Muscle layer of colon (tissue), 2 donors: ENCODE measurements around the gene REEP3.

Experiments
- H3K27ac ChIP-seq: one replicate; pipeline ENCODE4 v1.7.0; 2013; ENCODE audit warnings: low read depth, mild to moderate bottlenecking, low read length, moderate library complexity
- H3K27me3 ChIP-seq, 2 donors: one replicate each; pipeline ENCODE4 v1.7.0; 2013; ENCODE audit warnings: low read length in 2 of 2, mild to moderate bottlenecking in 2 of 2; ENCODE audit not compliant: insufficient read depth in 2 of 2, control insufficient read depth in 1 of 2
- H3K36me3 ChIP-seq: one replicate; pipeline ENCODE4 v1.7.0; 2013; ENCODE audit warnings: mild to moderate bottlenecking, low read length; ENCODE audit not compliant: insufficient read depth
- H3K4me1 ChIP-seq: one replicate; pipeline ENCODE4 v1.7.0; 2013; ENCODE audit warnings: mild to moderate bottlenecking, low read length; ENCODE audit not compliant: insufficient read depth
- H3K4me3 ChIP-seq, 2 donors: one replicate each; pipeline ENCODE4 v1.7.0; 2013; ENCODE audit warnings: low read length in 2 of 2, low read depth in 1 of 2, mild to moderate bottlenecking in 1 of 2, moderate library complexity in 1 of 2
- H3K9ac ChIP-seq: one replicate; pipeline ENCODE4 v1.7.0; 2013; ENCODE audit warnings: low read length
- H3K9me3 ChIP-seq: one replicate; pipeline ENCODE4 v1.7.0; 2013; ENCODE audit warnings: mild to moderate bottlenecking, low read length
- donor health status: abdominal sarcoma.
- donor health status: Adenocarcinoma of cecum.

REEP3 gene

GRCh38 chr10:63536698-63537097 is 15.5 kb downstream of the REEP3 start:
- Histone ChIP-seq H3K27me3 (no peaks in the 10 kb centered on the region), H3K36me3 (no peaks in the 10 kb centered on the region), H3K9ac (no peak overlapping the region), H3K27ac (no peak overlapping the region), H3K4me3 (no peak overlapping the region), H3K4me1 (peaks cover 7% of the 10 kb centered on the region), H3K9me3 (no peaks in the 10 kb centered on the region)

DNA sequence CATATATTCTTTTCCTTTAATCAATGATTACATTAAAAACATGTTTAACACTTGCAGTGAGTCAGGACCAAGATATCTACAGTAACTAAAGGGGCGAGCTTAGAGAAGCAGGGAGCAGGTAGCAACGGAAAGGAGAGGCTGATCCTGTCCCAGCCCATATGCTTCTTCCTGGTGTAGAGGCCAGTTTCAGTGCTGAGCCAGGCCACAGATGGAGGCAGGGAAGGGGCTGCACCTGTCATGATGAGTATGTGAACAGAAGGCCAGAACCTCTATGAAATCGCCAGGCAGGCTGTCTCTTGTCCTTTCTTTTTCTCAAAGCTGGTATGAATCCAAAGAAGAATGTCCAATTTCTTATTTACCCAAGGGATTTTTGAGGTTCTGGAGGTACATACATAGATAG is 16.3 kb downstream of the REEP3 start:
- Histone ChIP-seq H3K27ac (no peak overlapping the region), H3K4me1 (peaks cover 7% of the 10 kb centered on the region), H3K9me3 (no peaks in the 10 kb centered on the region), H3K27me3 (no peaks in the 10 kb centered on the region), H3K9ac (no peak overlapping the region), H3K4me3 (no peak overlapping the region), H3K36me3 (no peaks in the 10 kb centered on the region)

GRCh38 chr10:63539377-63539776 is 18.2 kb downstream of the REEP3 start:
- H3K36me3 ChIP-seq, result no peaks in the 10 kb centered on the region
- H3K4me3 ChIP-seq, result no peak overlapping the region
- no peaks in the 10 kb centered on the region for H3K9me3 ChIP-seq
- no peak overlapping the region for H3K27ac ChIP-seq
- H3K4me1 ChIP-seq, result peaks cover 7% of the 10 kb centered on the region
- no peaks in the 10 kb centered on the region for H3K27me3 ChIP-seq
- no peak overlapping the region for H3K9ac ChIP-seq

GRCh38 chr10:63539994-63540393 is 18.8 kb downstream of the REEP3 start:
- Histone ChIP-seq H3K4me1 (peaks cover 7% of the 10 kb centered on the region), H3K9ac (no peak overlapping the region), H3K27ac (no peak overlapping the region), H3K4me3 (no peak overlapping the region), H3K27me3 (no peaks in the 10 kb centered on the region), H3K9me3 (no peaks in the 10 kb centered on the region), H3K36me3 (no peaks in the 10 kb centered on the region)

DNA sequence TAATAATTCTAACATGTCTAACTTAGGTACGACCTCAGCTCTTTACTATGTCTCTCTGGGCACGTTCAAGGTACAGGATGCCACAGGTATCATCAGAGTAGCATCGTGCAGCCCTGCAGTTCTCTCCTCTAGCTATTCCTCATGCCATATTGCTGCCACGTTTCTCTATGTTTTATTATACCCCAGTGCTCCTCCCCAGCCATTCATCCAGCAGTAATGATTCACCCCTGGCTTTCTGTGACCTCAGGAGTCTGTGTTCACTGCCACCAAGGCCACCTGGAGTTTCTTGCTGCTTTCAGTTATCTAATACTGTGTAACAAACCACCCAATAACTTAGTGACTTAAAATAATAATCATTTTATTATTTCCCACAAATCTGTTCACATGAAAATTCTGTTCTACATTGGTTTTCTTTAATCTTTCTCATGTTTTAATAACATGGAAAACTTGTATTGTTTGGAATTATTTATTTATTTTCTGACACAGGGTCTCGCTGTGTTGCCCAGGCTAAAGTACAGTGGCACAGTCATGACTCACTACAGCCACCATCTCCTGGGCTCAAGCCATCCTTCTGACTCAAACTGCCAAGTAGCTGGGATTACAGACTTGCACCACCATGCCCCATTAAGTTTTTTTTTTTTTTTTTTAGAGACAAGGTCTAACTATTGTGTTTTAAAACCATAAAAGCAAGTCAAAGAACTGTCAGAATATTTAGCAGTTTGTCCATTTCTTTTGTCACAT is 21.8 kb downstream of the REEP3 start:
- H3K27me3 ChIP-seq, result no peaks in the 10 kb centered on the region
- no peak overlapping the region for H3K27ac ChIP-seq
- no peaks in the 10 kb centered on the region for H3K9me3 ChIP-seq
- no peak overlapping the region for H3K9ac ChIP-seq
- H3K4me3 ChIP-seq, result no peak overlapping the region
- peaks cover 10% of the 10 kb centered on the region for H3K4me1 ChIP-seq
- peaks cover 3% of the 10 kb centered on the region for H3K36me3 ChIP-seq

- Histone ChIP-seq H3K4me3 (no peak overlapping the region), H3K9me3 (no peaks in the 10 kb centered on the region), H3K4me1 (peaks cover 12% of the 10 kb centered on the region), H3K36me3 (peaks cover 4% of the 10 kb centered on the region), H3K27me3 (no peaks in the 10 kb centered on the region), H3K27ac (no peak overlapping the region), H3K9ac (no peak overlapping the region)
Measured at GRCh38 chr10:63543576-63543962, 22.4 kb downstream of the REEP3 start.

- Histone ChIP-seq H3K9me3 (no peaks in the 10 kb centered on the region), H3K9ac (no peak overlapping the region), H3K36me3 (peaks cover 4% of the 10 kb centered on the region), H3K27ac (no peak overlapping the region), H3K27me3 (no peaks in the 10 kb centered on the region), H3K4me3 (no peak overlapping the region), H3K4me1 (peaks cover 12% of the 10 kb centered on the region)
Measured at GRCh38 chr10:63544418-63544817, 23.2 kb downstream of the REEP3 start.

DNA sequence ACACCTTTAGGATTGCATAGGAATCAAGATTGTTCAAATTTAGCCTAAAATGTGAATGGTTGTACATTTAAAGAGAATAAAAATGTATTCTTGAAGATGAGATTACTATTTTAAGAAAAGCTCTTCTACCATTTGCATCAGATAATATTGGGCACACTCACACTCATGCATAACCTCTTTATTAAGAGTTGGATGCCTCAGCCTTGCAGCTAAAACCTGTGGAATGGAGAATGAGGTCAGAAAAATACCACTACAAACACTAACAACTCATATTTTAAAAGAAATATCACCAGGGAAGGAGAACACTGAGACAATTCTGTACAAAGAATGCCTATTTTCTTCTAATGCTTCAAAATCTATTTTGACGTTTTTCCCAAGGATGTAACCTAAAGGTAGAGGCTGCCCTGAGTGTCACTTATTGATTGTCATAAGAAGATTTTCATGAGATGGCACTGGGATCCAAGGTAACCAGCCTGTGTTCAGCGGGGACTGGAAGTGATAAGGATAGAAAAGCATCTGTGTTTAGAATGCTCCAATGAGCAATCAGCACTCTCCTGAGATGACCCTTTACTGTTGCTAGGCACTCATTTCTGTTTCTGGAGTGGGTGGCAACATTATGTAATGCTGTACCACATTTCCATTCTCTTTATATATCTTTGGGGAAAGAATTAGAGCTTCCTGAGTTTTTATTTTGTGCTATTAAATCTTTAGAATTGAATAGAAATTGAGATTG is 26.6 kb downstream of the REEP3 start:
- no peak overlapping the region for H3K9ac ChIP-seq
- H3K27me3 ChIP-seq, result no peaks in the 10 kb centered on the region
- H3K27ac ChIP-seq, result no peak overlapping the region
- H3K4me3 ChIP-seq, result no peak overlapping the region
- peaks cover 5% of the 10 kb centered on the region for H3K4me1 ChIP-seq
- H3K36me3 ChIP-seq, result peaks cover 4% of the 10 kb centered on the region
- no peaks in the 10 kb centered on the region for H3K9me3 ChIP-seq

DNA sequence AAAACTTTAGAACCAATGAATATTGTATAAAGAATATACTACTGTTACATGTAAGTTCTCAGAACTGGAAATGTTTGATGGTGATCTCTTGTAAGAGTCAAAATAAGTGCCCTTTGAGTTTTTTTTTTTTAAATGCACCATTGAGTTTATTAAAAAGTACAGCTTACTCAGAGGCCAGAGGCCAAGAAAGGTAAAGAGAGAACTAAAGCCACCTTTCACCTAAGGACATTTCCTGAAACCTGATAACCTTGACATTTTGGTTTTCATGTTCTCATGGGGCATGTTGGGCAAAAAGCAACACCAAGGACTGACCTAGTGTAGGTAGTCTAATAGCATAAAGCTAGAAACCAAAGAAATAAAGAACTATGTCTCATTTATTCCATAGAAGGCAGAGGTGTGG is 27.7 kb downstream of the REEP3 start:
- no peaks in the 10 kb centered on the region for H3K27me3 ChIP-seq

DNA sequence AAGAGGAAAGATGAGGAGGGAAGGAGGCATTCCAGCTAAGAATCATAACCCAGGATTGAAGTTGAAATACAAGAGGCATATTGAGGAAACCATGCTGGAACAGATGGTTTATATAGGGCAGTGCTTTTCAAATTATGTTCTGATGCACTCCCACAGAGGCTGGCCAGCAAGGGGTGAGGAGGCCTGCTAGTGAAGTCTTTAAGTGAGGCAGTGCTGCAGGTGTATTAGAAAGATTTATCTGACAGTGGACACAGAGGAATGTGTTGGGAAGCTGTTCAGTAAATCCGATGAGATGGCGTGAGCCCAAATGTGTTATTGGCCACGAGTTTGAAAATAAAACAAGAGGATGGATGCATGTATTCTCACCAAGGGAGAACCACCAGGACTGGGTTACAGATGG is 28.6 kb downstream of the REEP3 start:
- Histone ChIP-seq H3K9me3 (no peaks in the 10 kb centered on the region), H3K9ac (no peak overlapping the region)

More for the DNA sequence above, 27.7 kb downstream of the REEP3 start:
- Histone ChIP-seq H3K4me1 (peaks cover 5% of the 10 kb centered on the region), H3K4me3 (no peak overlapping the region), H3K36me3 (peaks cover 4% of the 10 kb centered on the region), H3K9ac (no peak overlapping the region), H3K9me3 (no peaks in the 10 kb centered on the region), H3K27ac (no peak overlapping the region)

DNA sequence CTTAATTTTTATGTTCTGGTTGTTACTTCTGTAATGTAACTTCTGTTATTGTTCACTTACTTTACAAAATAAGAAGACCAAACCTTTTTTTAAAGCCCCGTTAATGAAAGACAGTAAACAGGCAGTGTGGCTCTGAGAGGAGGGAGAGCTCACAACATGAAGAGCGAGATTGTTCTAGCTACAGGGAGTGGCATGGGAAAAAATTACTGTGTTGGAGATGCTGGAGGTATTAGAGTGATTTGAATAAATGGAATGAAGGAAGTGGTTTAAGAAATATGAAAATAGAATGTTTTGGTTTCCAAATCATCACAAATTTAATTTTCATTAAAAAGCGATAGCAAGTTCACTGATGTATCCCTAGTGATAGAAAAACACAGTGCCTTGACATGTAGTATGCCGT is 31.8 kb downstream of the REEP3 start:
- no peak overlapping the region for H3K27ac ChIP-seq

More for the DNA sequence above, 28.6 kb downstream of the REEP3 start:
- Histone ChIP-seq H3K4me1 (peaks cover 5% of the 10 kb centered on the region), H3K27me3 (no peaks in the 10 kb centered on the region), H3K36me3 (peaks cover 4% of the 10 kb centered on the region), H3K27ac (no peak overlapping the region), H3K4me3 (no peak overlapping the region)

DNA sequence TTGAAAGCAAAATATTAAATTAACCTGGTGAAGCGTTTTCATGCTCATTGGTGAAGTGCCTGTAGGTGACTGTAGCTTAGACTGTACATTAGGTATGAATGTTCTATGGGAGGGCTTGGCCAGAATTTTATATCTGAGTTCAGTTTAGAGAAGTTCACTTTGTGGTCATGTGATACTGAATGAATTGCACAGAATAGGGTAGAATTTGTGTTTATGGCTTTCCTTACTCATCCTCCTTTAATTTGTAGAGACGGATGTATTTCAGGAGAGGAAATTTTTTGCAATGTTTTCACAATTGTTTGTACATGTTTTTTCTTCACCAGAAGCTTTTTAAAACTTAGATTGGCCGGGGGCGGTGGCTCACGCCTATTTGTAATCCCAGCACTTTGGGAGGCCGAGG is 32.3 kb downstream of the REEP3 start:
- Histone ChIP-seq H3K4me1 (no peaks in the 10 kb centered on the region), H3K9me3 (no peaks in the 10 kb centered on the region), H3K27ac (no peak overlapping the region), H3K4me3 (no peak overlapping the region), H3K27me3 (no peaks in the 10 kb centered on the region), H3K36me3 (no peaks in the 10 kb centered on the region), H3K9ac (no peak overlapping the region)

More for the DNA sequence above, 31.8 kb downstream of the REEP3 start:
- Histone ChIP-seq H3K9me3 (no peaks in the 10 kb centered on the region), H3K36me3 (peaks cover 2% of the 10 kb centered on the region), H3K27me3 (no peaks in the 10 kb centered on the region), H3K9ac (no peak overlapping the region), H3K4me1 (peaks cover 2% of the 10 kb centered on the region), H3K4me3 (no peak overlapping the region)
